Lower leg skin (tissue), 3 donors: ENCODE results near the gene SHKBP1.

Experiments used
- CTCF ChIP-seq, 3 donors: fragments of 450-650 bp; IDR thresholded peaks; one replicate each; pipeline ENCODE4 v1.5.1; 2016; ENCODE audit warnings: antibody characterized with exemption in 3 of 3, mild to moderate bottlenecking in 3 of 3, moderate library complexity in 2 of 3
- POLR2A ChIP-seq, 2 donors: fragments of 450-650 bp; IDR thresholded peaks; one replicate each; pipeline ENCODE4 v1.6.1; 2016 to 2017; ENCODE audit warnings: antibody characterized with exemption in 2 of 2, mild to moderate bottlenecking in 1 of 2, moderate library complexity in 1 of 2

- TF ChIP-seq CTCF (IDR thresholded peaks at IDR 0.05) (no peak), POLR2A (IDR thresholded peaks at IDR 0.05) (no peak)
These were observed 14.7 kb upstream of the SHKBP1 start for GRCh38 chr19:40561947-40562346.
